ENCODE data around the gene CAPN7. TPM values are rescaled to one million over a fixed set of nuclear protein-coding genes. Genes with fewer than 3 reads are reported as not detected.
A peak's percentile ranks its signal among the peaks of the same experiment; 100 is the strongest.

CAPN7 gene
- total and polyA plus RNA-seq, 10 donors = 10.8 to 72.3 (median 48.8) TPM

DNA sequence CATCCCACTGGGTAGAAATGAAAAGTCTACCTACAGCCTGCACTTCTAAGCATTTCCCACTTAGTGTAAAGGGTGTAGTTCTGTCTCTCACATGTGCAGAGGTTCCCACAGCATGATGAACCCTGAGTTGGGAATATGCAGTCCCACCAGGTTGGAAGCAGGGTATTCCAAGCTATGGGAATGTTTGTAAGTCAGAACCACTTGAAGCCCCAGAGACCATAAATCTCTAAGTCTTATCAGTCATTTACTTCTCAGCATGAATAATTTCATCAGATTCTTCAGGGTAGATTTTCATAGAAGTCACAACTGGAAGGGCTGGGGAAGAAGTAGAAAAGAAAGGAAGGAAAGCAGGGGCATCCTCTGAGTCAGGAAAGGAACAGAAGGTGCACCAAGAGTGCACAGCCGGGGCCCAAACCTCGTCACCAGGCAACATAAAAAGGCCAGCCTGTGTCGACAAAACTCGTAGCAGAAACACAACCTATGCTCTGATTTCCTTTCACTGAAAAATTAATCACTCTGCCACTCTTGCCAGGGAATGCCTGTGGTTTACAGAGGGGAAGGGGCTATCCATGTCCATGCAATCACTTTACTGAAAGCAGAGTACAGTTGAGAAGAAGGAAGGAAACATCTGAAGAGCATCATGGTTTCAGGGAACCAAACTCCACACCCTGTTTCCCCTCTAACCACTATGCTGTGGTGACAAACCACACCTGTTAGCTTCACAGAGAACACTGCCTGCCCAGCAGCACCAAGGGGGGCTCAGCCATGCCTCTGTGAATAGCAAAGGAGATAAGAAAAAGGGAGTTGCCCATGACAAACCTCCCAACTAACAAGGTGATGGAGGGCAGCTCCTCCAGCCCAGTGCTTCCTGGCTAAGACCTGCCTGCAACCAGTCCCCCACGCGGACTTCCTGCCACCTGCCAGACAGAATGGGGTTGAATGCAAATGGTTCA lies 85.8 kb downstream of the CAPN7 start:
- peak; percentile 89 for DNase-seq
- Histone ChIP-seq H3K4me3 (peak overlapping the region in 2 of 8 donors; percentile 1 to 56), H3K27me3 (replicated peaks in 1 of 7) (no peaks in the 10 kb centered on the region), H3K9me3 (no peaks in the 10 kb centered on the region), H3K36me3 (peaks cover 0 to 15% (median 0%) of the 10 kb centered on the region in 6 donors), H3K27ac (peak overlapping the region; percentile 73 to 93 (median 90)), H3K4me1 (peaks cover 46 to 100% (median 88%) of the 10 kb centered on the region in 6 donors)
- 7 to 32% (median 14%) methylated on average over 6 of the region's 6 CpGs for WGBS, 5 donors
- TF ChIP-seq POLR2AphosphoS5 (IDR thresholded peaks at IDR 0.05) (peak in 2 of 3 donors; percentile 66 to 84), POLR2A (IDR thresholded peaks at IDR 0.05) (no peak)
- TF ChIP-seq, protein P1, sequence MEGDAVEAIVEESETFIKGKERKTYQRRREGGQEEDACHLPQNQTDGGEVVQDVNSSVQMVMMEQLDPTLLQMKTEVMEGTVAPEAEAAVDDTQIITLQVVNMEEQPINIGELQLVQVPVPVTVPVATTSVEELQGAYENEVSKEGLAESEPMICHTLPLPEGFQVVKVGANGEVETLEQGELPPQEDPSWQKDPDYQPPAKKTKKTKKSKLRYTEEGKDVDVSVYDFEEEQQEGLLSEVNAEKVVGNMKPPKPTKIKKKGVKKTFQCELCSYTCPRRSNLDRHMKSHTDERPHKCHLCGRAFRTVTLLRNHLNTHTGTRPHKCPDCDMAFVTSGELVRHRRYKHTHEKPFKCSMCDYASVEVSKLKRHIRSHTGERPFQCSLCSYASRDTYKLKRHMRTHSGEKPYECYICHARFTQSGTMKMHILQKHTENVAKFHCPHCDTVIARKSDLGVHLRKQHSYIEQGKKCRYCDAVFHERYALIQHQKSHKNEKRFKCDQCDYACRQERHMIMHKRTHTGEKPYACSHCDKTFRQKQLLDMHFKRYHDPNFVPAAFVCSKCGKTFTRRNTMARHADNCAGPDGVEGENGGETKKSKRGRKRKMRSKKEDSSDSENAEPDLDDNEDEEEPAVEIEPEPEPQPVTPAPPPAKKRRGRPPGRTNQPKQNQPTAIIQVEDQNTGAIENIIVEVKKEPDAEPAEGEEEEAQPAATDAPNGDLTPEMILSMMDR (IDR thresholded peaks at IDR 0.05 in 8 of 11, conservative IDR thresholded peaks at IDR 0.05 in 3 of 11) = no peak
- intact Hi-C loops (cut with DNase I; ENCODE audit: low total_unique reads) = no loop called here

DNA sequence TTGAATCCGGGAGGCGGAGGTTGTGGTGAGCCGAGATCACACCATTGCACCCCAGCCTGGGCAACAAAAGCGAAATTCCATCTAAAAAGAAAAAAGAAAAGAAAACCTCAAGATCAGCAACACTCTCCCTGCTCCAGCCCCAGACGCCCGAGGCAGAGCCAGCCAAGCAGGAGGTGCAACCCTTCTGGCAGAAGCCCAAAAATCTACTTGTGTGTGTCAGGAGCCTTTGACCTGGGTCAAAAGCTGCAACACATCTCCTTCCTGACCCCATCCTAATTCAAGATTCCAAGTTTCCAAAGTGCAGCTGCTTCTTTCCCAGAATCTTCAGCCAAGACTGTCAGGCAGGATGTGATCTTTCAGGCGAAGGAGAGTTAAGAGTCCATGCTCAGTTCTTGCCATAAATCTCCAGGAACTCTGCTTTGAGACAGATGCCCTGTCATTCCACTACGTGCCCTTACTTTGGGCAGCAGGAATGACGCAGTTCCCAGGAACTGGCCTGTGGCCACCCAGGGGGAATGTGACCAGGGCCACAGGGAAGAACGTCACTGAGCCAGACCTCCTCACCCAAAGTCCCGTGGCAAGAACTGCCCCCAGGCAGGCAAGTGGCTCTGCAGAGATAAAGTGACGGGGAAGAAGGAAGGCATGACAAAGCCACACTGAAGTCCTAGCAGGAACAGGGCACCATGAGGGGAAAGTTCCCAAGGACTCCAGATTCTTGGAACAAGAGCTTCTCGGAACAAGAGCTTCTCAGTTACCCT lies 86.9 kb downstream of the CAPN7 start:
- H3K9me3 ChIP-seq = no peaks in the 10 kb centered on the region
- DNase-seq = no peak
- H3K36me3 ChIP-seq = peaks cover 0 to 5% (median 0%) of the 10 kb centered on the region in 6 donors
- no peaks in the 10 kb centered on the region for H3K27me3 ChIP-seq (replicated peaks in 1 of 7)
- peak overlapping the region in 1 of 8 donors; percentile 56 for H3K4me3 ChIP-seq
- intact Hi-C loops (cut with DNase I; ENCODE audit: low total_unique reads) = no loop called here
- peak overlapping the region in 7 of 8 donors; percentile 84 to 93 (median 91) for H3K27ac ChIP-seq
- peaks cover 46 to 98% (median 86%) of the 10 kb centered on the region in 6 donors for H3K4me1 ChIP-seq
- peak; percentile 61 to 80 (median 77) for TF ChIP-seq POLR2AphosphoS5 (IDR thresholded peaks at IDR 0.05)
- TF ChIP-seq, protein P1 (IDR thresholded peaks at IDR 0.05 in 8 of 11, conservative IDR thresholded peaks at IDR 0.05 in 3 of 11) = no peak
- WGBS, 5 donors = 48 to 54% (median 53%) methylated on average over 13 of the region's 13 CpGs

DNA sequence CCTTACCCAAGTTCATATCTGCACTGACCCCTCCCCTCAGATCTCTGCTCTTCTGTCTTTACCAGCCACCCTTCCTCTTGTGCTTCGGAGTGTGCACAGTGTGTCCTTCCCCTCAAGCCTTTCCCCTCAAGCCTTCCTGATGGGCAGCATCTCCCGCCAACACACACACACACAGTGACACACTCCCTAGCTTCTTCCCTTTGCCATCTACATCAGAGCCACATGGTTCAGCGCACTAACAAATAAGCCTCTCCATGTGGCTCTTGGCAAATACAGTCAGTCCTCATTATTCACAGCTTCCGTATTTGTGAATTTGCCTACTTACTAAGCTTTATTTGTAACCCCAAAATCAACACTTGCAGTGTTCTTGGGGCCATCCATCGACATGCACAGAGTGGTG lies 88.9 kb downstream of the CAPN7 start:
- 41 to 64% (median 53%) methylated on average over 5 of the region's 5 CpGs for WGBS, 5 donors
- no peak for DNase-seq
- Histone ChIP-seq H3K9me3 (no peaks in the 10 kb centered on the region), H3K27ac (peak overlapping the region; percentile 65 to 93 (median 90)), H3K4me1 (peaks cover 47 to 91% (median 78%) of the 10 kb centered on the region in 6 donors), H3K4me3 (peak overlapping the region in 1 of 8 donors; percentile 56), H3K36me3 (peaks cover 0 to 7% (median 0%) of the 10 kb centered on the region in 6 donors), H3K27me3 (replicated peaks in 1 of 7) (no peaks in the 10 kb centered on the region)
- intact Hi-C loops (cut with DNase I; ENCODE audit: low total_unique reads) = no loop called here
- TF ChIP-seq POLR2AphosphoS5 (IDR thresholded peaks at IDR 0.05) (peak in 2 of 3 donors; percentile 51 to 83), POLR2A (IDR thresholded peaks at IDR 0.05) (no peak)

DNA sequence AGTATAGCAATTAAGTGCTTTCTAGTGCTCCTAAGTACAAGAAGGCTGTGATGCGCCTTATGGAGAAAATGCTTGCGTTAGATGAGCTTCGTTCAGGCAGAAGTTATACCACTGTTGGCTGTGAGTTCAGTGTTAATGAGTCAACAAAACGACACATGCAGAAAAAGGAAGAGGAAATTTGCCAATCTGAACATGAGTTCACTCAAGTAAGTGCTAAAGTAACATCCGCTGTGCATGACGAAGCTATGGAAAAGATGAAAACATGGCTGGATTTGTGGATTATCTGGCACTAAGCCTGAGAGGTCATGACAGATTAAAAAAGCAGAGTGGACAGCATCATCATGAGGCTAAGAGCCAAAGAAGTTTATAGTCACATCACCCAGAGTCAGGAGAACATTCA lies 89.5 kb downstream of the CAPN7 start:
- intact Hi-C loops (cut with DNase I; ENCODE audit: low total_unique reads) = no loop called here
- Histone ChIP-seq H3K4me3 (peak overlapping the region in 1 of 8 donors; percentile 56), H3K27me3 (replicated peaks in 1 of 7) (no peaks in the 10 kb centered on the region), H3K9me3 (no peaks in the 10 kb centered on the region), H3K27ac (peak overlapping the region; percentile 65 to 93 (median 90)), H3K36me3 (peaks cover 0 to 7% (median 0%) of the 10 kb centered on the region in 6 donors), H3K4me1 (peaks cover 44 to 91% (median 78%) of the 10 kb centered on the region in 6 donors)
- no peak for DNase-seq
- TF ChIP-seq, protein P1 (IDR thresholded peaks at IDR 0.05 in 8 of 11, conservative IDR thresholded peaks at IDR 0.05 in 3 of 11) = peak in 1 of 11 experiments; percentile 5
- TF ChIP-seq POLR2A (IDR thresholded peaks at IDR 0.05) (no peak), POLR2AphosphoS5 (IDR thresholded peaks at IDR 0.05) (peak in 1 of 3 donors; percentile 83)
- WGBS, 5 donors = 28 to 43% (median 36%) methylated on average over 6 of the region's 6 CpGs
